Calu3 (cell line): ENCODE data around the gene NYNRIN. TPM values are rescaled to one million over a fixed set of nuclear protein-coding genes. Genes with fewer than 3 reads are reported as not detected.

Experiments used
- BruUV-seq: library from RNA; stranded (reverse); fragments of 400-500 nt; replicated peaks from 2 replicates; lab custom pipeline; 2021; lab: Mats Ljungman, UMichigan
- CTCF ChIA-PET: fragments of 300-600 bp; sonication (Branson Sonifier 250); formaldehyde crosslinking; loops from one replicate; lab custom pipeline; 2022; ENCODE audit warnings: antibody characterized with exemption; lab: Charles Lee
- DNase-seq: peaks from one replicate; pipeline ENCODE4 v3.0.0; 2022
- H3K27ac Mint-ChIP-seq: one replicate; pipeline ENCODE4 v1.8.0; 2022; ENCODE audit warnings: mixed read lengths; ENCODE audit not compliant: unreplicated experiment
- H3K27me3 Mint-ChIP-seq: one replicate; pipeline ENCODE4 v1.8.0; 2022; ENCODE audit warnings: mixed read lengths; ENCODE audit not compliant: unreplicated experiment
- H3K36me3 Mint-ChIP-seq: one replicate; pipeline ENCODE4 v1.8.0; 2022; ENCODE audit warnings: mild to moderate bottlenecking, moderate library complexity, mixed read lengths; ENCODE audit not compliant: insufficient read depth, unreplicated experiment
- H3K4me1 Mint-ChIP-seq: one replicate; pipeline ENCODE4 v1.8.0; 2022; ENCODE audit warnings: mild to moderate bottlenecking, low read depth, mixed read lengths; ENCODE audit not compliant: unreplicated experiment
- H3K4me3 Mint-ChIP-seq: one replicate; pipeline ENCODE4 v1.8.0; 2022; ENCODE audit warnings: mild to moderate bottlenecking, low read depth, moderate library complexity, mixed read lengths; ENCODE audit not compliant: unreplicated experiment
- H3K9me3 Mint-ChIP-seq: one replicate; pipeline ENCODE4 v1.8.0; 2022; ENCODE audit warnings: low read depth, mixed read lengths; ENCODE audit not compliant: unreplicated experiment
- intact Hi-C: fragments of 100-400 bp; cut with micrococcal nuclease; formaldehyde crosslinking; loops from one replicate; pipeline ENCODE4 v1.10.0; 2022; ENCODE audit not compliant: unreplicated experiment
- total RNA-seq: library from RNA; stranded (reverse); gene quantifications from 2 replicates; pipeline ENCODE4 v1.2.3, GENCODE V29; 2022
- TF ChIP-seq, protein P1 (sequence below): fragments of 200-600 bp; IDR thresholded peaks from one replicate; pipeline ENCODE4 v1.8.0; 2022; ENCODE audit warnings: antibody characterized with exemption; ENCODE audit not compliant: unreplicated experiment

The NYNRIN gene
- total RNA-seq, 1 experiment from 2014 or later, result 7.5 TPM

DNA sequence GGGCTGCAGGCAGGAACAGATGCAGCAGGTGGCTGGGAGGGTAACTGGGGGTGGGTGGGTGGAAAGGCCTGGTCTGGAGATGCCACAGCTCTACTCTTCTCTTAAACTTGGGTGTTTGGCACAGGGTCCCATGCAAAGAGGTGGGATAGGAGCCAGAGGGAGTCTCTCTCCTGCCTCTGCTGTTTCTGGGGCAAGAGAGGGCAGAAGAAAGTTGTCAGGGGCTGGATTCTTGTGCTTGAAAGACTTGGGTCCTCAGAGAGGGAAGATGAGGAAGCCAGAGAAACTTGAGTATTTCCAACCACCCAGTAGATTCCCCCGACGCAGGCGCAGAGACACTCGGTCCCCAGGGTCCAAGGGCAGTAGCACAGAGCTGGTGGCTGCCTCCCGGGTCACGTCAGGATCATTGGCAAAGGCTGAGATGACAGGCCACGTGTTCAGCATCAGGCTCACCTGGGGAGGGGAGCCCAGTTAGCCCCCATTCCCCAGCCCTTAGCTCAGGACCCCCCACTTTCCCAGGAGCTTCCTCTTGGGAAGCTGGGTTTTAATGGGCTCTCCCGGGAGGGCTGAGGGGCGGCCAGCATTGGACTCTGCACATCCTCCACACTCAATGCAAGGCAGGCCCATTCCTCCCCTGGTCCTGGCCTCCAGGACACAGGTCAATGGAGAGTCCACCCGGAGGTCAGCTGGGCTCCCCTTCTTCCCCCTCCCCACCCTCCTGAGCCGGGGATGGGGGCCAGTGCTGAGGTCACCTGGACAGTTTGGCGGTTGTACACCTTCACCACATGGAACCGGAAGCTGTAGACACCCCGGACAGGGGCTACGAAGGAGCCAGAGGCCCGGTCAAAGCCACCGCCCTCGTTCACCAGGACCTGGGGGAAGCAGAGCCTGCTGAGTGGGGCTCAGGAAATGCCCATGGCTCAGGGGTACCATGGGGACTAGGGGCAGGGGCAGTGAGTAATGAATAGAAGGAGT is 29.0 kb downstream of the NYNRIN start:
- CTCF ChIA-PET, result interaction anchor here (0.6 kb wide), 1 partner anchor 27 kb away, joined by 4 read pairs; no protein-coding TSS in a partner anchor
- DNase-seq, result no peak
- H3K27ac Mint-ChIP-seq, result peak overlapping the region; percentile 22
- no peaks in the 10 kb centered on the region for H3K9me3 Mint-ChIP-seq
- H3K27me3 Mint-ChIP-seq, result no peaks in the 10 kb centered on the region
- H3K4me1 Mint-ChIP-seq, result peaks cover 44% of the 10 kb centered on the region
- intact Hi-C loops, result no loop called here
- TF ChIP-seq, protein P1, sequence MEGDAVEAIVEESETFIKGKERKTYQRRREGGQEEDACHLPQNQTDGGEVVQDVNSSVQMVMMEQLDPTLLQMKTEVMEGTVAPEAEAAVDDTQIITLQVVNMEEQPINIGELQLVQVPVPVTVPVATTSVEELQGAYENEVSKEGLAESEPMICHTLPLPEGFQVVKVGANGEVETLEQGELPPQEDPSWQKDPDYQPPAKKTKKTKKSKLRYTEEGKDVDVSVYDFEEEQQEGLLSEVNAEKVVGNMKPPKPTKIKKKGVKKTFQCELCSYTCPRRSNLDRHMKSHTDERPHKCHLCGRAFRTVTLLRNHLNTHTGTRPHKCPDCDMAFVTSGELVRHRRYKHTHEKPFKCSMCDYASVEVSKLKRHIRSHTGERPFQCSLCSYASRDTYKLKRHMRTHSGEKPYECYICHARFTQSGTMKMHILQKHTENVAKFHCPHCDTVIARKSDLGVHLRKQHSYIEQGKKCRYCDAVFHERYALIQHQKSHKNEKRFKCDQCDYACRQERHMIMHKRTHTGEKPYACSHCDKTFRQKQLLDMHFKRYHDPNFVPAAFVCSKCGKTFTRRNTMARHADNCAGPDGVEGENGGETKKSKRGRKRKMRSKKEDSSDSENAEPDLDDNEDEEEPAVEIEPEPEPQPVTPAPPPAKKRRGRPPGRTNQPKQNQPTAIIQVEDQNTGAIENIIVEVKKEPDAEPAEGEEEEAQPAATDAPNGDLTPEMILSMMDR, result no peak
- peaks cover 34% of the 10 kb centered on the region for H3K36me3 Mint-ChIP-seq
- BruUV-seq, result no TSS peak
- no peak overlapping the region for H3K4me3 Mint-ChIP-seq

DNA sequence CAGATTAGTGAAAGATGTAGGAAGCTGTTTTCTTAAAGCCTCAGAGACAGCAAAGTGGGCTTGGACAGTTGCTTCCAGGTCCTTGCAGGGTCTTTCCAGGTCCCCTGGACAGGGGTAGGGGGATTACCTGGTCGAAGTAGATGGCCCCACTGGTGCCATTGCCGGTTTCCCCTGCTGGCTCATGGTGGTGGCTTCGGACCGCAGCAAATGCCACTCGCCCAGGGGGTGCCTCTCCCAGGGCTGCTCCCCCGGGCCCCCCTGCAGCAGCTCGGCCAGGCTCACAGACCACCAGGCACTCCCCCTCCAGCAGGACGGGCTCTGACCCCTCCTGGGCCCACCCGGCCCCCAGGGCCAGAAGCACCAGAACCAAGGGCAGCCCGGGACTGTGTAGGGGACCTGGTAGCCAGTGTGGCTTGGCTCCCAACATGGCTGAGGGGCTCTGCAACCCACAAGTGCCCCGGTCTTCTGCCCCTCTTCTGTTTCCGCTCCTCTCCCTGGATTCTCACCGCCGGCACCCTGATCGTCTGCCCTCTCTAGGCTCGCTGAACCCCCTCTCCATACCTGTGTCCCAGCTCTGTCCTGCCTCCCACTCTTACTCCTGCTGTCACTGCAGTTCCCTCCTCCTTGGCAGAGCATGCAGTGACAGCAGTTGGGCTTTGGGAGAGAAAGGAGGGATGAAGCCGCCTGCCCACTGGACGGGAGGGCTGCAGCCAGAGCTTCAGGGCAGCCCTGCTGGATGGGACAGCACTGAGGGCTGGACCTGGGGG is 30.0 kb downstream of the NYNRIN start:
- peaks cover 44% of the 10 kb centered on the region for H3K4me1 Mint-ChIP-seq
- CTCF ChIA-PET, result no interaction called here
- peaks cover 42% of the 10 kb centered on the region for H3K36me3 Mint-ChIP-seq
- no peaks in the 10 kb centered on the region for H3K27me3 Mint-ChIP-seq
- no TSS peak for BruUV-seq
- no peak for DNase-seq
- TF ChIP-seq, protein P1, result no peak
- no peaks in the 10 kb centered on the region for H3K9me3 Mint-ChIP-seq
- H3K4me3 Mint-ChIP-seq, result peak overlapping the region; percentile 69
- H3K27ac Mint-ChIP-seq, result peak overlapping the region; percentile 66
- intact Hi-C loops, result no loop called here

DNA sequence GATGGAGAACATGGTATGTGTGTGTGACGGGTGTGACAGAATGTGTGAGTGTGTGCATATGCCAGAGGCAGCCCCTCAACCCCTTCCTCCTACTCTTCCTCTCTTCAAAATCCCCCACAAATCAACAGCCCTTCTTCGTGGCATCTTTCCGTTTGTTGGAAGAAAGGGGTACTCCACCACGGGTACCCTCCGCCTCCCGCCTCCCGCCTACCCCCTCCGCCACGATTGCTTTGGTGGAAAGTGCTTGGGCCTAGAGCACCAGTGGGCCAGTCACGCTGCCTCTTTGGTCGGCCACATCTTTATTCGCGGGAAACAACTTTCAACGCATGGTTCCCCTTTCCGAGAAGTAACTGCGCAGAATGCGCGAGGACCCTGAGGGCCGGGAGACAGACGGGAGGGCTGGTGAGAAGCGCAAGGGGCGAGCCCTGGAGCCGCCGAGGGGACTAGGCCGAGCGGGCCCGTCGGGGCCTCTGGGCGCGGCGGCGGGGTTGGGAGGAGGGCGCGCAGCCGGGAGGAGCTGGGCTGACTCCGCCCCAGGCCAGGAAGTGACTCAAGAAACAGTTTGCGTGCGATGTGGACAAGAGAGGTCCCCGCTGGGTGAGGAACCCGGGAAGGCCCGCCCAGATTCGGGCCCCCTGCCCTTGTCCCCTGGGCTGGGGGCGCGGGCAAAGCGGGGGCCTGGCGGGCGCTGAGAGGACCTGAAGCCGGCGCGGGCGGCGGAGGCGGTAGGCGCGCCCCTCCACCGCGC is 30.8 kb downstream of the NYNRIN start, which contains the start of the genes CBLN3 and KHNYN:
Gene CBLN3, minus strand, starts transcription at position 274 of the 748 bp plus-strand sequence. CDS start 614 bp downstream, outside the sequence.
Gene KHNYN, plus strand, starts transcription at position 560 of the 748 bp plus-strand sequence. CDS start 777 bp downstream, outside the sequence.
- CTCF ChIA-PET, result interaction anchor here (1.0 to 3.0 kb wide), 6 partner anchors 13 to 122 kb away, joined by 3 to 53 read pairs (median 6); partner anchors contain the start of genes CIDEB and SDR39U1
- peak; percentile 90 for DNase-seq
- BruUV-seq, result TSS peak; percentile 71
- H3K27ac Mint-ChIP-seq, result peak within 1 kb of the TSS; percentile 66
- TF ChIP-seq, protein P1, result no peak
- intact Hi-C loops, result loop anchor here (2.0 kb wide), 1 partner anchor 37 kb away; no protein-coding TSS in a partner anchor
- H3K9me3 Mint-ChIP-seq, result no peaks in the 10 kb centered on the region
- peak within 1 kb of the TSS; percentile 69 for H3K4me3 Mint-ChIP-seq
- H3K4me1 Mint-ChIP-seq, result peaks cover 44% of the 10 kb centered on the region
- peaks cover 45% of the 10 kb centered on the region for H3K36me3 Mint-ChIP-seq
- H3K27me3 Mint-ChIP-seq, result no peaks in the 10 kb centered on the region
